Measurements from ENCODE around the gene IQGAP3.

DNA sequence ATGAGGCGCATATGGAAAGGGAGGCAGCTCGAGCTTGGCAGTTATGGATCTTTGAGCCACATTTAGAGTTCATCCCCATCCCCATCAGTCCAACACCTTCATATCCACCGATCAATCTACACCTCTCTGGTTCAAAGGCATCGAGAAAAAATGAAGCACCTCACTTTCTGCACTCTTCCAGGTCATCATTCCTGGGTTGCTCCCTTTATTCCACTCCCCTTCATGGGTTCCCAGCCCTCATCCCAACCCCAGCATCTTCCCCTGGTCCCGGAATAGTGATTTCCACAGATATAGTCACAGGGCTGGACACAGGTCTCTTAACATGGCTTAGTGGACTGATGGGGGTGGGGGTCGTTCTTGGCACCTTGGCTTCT is 47.2 kb upstream of the IQGAP3 start:
- TF ChIP-seq, protein P1, sequence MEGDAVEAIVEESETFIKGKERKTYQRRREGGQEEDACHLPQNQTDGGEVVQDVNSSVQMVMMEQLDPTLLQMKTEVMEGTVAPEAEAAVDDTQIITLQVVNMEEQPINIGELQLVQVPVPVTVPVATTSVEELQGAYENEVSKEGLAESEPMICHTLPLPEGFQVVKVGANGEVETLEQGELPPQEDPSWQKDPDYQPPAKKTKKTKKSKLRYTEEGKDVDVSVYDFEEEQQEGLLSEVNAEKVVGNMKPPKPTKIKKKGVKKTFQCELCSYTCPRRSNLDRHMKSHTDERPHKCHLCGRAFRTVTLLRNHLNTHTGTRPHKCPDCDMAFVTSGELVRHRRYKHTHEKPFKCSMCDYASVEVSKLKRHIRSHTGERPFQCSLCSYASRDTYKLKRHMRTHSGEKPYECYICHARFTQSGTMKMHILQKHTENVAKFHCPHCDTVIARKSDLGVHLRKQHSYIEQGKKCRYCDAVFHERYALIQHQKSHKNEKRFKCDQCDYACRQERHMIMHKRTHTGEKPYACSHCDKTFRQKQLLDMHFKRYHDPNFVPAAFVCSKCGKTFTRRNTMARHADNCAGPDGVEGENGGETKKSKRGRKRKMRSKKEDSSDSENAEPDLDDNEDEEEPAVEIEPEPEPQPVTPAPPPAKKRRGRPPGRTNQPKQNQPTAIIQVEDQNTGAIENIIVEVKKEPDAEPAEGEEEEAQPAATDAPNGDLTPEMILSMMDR (conservative IDR thresholded peaks at IDR 0.05; ENCODE audit: low read depth in 2 of 2) = no peak
- TF ChIP-seq, protein P2, sequence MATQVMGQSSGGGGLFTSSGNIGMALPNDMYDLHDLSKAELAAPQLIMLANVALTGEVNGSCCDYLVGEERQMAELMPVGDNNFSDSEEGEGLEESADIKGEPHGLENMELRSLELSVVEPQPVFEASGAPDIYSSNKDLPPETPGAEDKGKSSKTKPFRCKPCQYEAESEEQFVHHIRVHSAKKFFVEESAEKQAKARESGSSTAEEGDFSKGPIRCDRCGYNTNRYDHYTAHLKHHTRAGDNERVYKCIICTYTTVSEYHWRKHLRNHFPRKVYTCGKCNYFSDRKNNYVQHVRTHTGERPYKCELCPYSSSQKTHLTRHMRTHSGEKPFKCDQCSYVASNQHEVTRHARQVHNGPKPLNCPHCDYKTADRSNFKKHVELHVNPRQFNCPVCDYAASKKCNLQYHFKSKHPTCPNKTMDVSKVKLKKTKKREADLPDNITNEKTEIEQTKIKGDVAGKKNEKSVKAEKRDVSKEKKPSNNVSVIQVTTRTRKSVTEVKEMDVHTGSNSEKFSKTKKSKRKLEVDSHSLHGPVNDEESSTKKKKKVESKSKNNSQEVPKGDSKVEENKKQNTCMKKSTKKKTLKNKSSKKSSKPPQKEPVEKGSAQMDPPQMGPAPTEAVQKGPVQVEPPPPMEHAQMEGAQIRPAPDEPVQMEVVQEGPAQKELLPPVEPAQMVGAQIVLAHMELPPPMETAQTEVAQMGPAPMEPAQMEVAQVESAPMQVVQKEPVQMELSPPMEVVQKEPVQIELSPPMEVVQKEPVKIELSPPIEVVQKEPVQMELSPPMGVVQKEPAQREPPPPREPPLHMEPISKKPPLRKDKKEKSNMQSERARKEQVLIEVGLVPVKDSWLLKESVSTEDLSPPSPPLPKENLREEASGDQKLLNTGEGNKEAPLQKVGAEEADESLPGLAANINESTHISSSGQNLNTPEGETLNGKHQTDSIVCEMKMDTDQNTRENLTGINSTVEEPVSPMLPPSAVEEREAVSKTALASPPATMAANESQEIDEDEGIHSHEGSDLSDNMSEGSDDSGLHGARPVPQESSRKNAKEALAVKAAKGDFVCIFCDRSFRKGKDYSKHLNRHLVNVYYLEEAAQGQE (IDR thresholded peaks at IDR 0.05; ENCODE audit: unreplicated experiment) = no peak
- no peak for TF ChIP-seq JUNB (IDR thresholded peaks at IDR 0.05; ENCODE audit: unreplicated experiment)
- TF ChIP-seq EZH2 (IDR thresholded peaks at IDR 0.05; ENCODE audit: low read depth, unreplicated experiment) = no peak
- no peak for TF ChIP-seq CREB1 (CRISPR knock-in tag; IDR thresholded peaks at IDR 0.05; ENCODE audit: low read depth)
- no peak for TF ChIP-seq EZH2phosphoT487 (IDR thresholded peaks at IDR 0.05; ENCODE audit: unreplicated experiment)
- TF ChIP-seq POLR2AphosphoS5 (IDR thresholded peaks at IDR 0.05; ENCODE audit: low read depth) = no peak
- no peak for TF ChIP-seq ZNF331 (CRISPR knock-in tag; IDR thresholded peaks at IDR 0.05; ENCODE audit: low read depth)
- TF ChIP-seq, protein P3, sequence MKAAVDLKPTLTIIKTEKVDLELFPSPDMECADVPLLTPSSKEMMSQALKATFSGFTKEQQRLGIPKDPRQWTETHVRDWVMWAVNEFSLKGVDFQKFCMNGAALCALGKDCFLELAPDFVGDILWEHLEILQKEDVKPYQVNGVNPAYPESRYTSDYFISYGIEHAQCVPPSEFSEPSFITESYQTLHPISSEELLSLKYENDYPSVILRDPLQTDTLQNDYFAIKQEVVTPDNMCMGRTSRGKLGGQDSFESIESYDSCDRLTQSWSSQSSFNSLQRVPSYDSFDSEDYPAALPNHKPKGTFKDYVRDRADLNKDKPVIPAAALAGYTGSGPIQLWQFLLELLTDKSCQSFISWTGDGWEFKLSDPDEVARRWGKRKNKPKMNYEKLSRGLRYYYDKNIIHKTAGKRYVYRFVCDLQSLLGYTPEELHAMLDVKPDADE (IDR thresholded peaks at IDR 0.05) = no peak
- no peak for TF ChIP-seq NANOG (IDR thresholded peaks at IDR 0.05; ENCODE audit: borderline replicate concordance)

All from GM23338 (cell line).